PFSK-1 (cell line): ENCODE measurements around the gene CACNB1.

Experiments used
- POLR2AphosphoS5 ChIP-seq: IDR thresholded peaks from 2 replicates; pipeline ENCODE4 v1.6.1; 2012; ENCODE audit warnings: low read depth, mild to moderate bottlenecking, control low read depth, low read length, moderate library complexity
- REST ChIP-seq, 2 experiments: IDR thresholded peaks; 2 replicates each; pipeline versions ENCODE4 v1.6.1 to v1.8.0; 2011 to 2012; ENCODE audit warnings: low read depth in 2 of 2, low read length in 2 of 2, control low read depth in 1 of 2, inconsistent platforms in 1 of 2, mild to moderate bottlenecking in 1 of 2, moderate library complexity in 1 of 2; ENCODE audit not compliant: insufficient read depth in 1 of 2
- TAF1 ChIP-seq: IDR thresholded peaks from 2 replicates; pipeline ENCODE4 v1.6.1; 2012; ENCODE audit warnings: low read length, control low read depth, borderline replicate concordance; ENCODE audit not compliant: insufficient read depth

GRCh38 chr17:39175695-39176093 is 21.8 kb downstream of the CACNB1 start:
- TF ChIP-seq POLR2AphosphoS5, result 0 out of 2 replicates have a peak, but pooled peaks have one; percentile 27
- no peak for TF ChIP-seq TAF1
- no peak for TF ChIP-seq REST (IDR thresholded peaks at IDR 0.05; ENCODE audit: insufficient read depth in 1 of 2, low read depth in 2 of 2, low read length in 2 of 2)
